Endometrial microvascular endothelial cells (primary cell): ENCODE results near the gene ITGBL1. TPM values are rescaled to one million over a fixed set of nuclear protein-coding genes. Genes with fewer than 3 reads are reported as not detected.

Source experiments
- in situ Hi-C: cut with HindIII; loops from 2 replicates; pipeline ENCODE4 v1.10.0; 2017; ENCODE audit warnings: low sequenced_read_pairs, low pct_unique_long_range_greater_than_20kb; ENCODE audit errors: inconsistent ontology term
- total RNA-seq: library from RNA; depleted of rRNA; stranded (reverse); fragments of >200 nt; gene quantifications from one replicate; pipeline ENCODE4 v1.2.3, GENCODE V29; 2015; ENCODE audit errors: inconsistent ontology term

Gene ITGBL1
- total RNA-seq, 1 donor from 2014 or later: 11.1 TPM

GRCh38 chr13:101757446-101758039 is 305.1 kb downstream of the ITGBL1 start:
- in situ Hi-C loops: no loop called here

GRCh38 chr13:101763191-101763590 is 310.7 kb downstream of the ITGBL1 start:
- in situ Hi-C loops: no loop called here

Other genes starting within 250 kb of the ITGBL1 start
- 5.9 TPM for gene NALCN, start 36.2 kb upstream of the ITGBL1 start, total RNA-seq